Activated CD4-positive, alpha-beta T cell treated with anti-CD3 and anti-CD28 coated beads, Interleukin-10, Interleukin-2, amounts not matched to agents 100 ng/mL and 50 ng/mL, durations not matched to agents 16 hours and 8 hours (primary cell): ENCODE measurements around the gene SYMPK.

Experiments
- DNase-seq: peaks from one replicate; pipeline ENCODE4 v3.0.0-alpha.2; 2020

SYMPK gene

GRCh38 chr19:45779231-45780145 is 83.5 kb downstream of the SYMPK start:
- DNase-seq = peak; percentile 95

- no peak for DNase-seq
These were observed 84.8 kb downstream of the SYMPK start for GRCh38 chr19:45778010-45778661.

- no peak for DNase-seq
These were observed 85.5 kb downstream of the SYMPK start for GRCh38 chr19:45777395-45777961.

- DNase-seq = no peak
These were observed 88.2 kb downstream of the SYMPK start for GRCh38 chr19:45774765-45775164.

GRCh38 chr19:45773384-45773783 is 89.6 kb downstream of the SYMPK start:
- no peak for DNase-seq

GRCh38 chr19:45772912-45773311 is 90.0 kb downstream of the SYMPK start:
- no peak for DNase-seq

GRCh38 chr19:45772130-45772840 is 90.7 kb downstream of the SYMPK start:
- DNase-seq = no peak

GRCh38 chr19:45771311-45771933 is 91.5 kb downstream of the SYMPK start:
- no peak for DNase-seq

- peak; percentile 94 for DNase-seq
These were observed 92.5 kb downstream of the SYMPK start for GRCh38 chr19:45770192-45771101.

- no peak for DNase-seq
These were observed 93.1 kb downstream of the SYMPK start for GRCh38 chr19:45769821-45770191.

GRCh38 chr19:45768984-45769782 is 93.8 kb downstream of the SYMPK start, which contains the start of gene SIX5:
Gene SIX5 (minus strand): TSS chr19:45769252. CDS start chr19:45768844, 408 bp downstream.
- DNase-seq = peak; percentile 98

- DNase-seq = peak; percentile 34
These were observed 94.3 kb downstream of the SYMPK start for GRCh38 chr19:45768655-45768983.

GRCh38 chr19:45767881-45768654 is 94.9 kb downstream of the SYMPK start:
- DNase-seq = peak; percentile 25

GRCh38 chr19:45767410-45767880 is 95.5 kb downstream of the SYMPK start:
- no peak for DNase-seq

GRCh38 chr19:45766869-45767346 is 96.0 kb downstream of the SYMPK start:
- DNase-seq = no peak

- DNase-seq = no peak
These were observed 96.6 kb downstream of the SYMPK start for GRCh38 chr19:45766296-45766868.

- DNase-seq = no peak
These were observed 97.1 kb downstream of the SYMPK start for GRCh38 chr19:45765702-45766295.
